Nucleus accumbens (tissue), 56 donors: ENCODE results near the gene AMPD1.

Experiments used
- DNase-seq, 56 donors: peaks; one replicate each; lab custom pipeline; 2025; lab: John Stamatoyannopoulos, UW

Gene AMPD1

GRCh38 chr1:114651893-114652292, 43.5 kb downstream of the AMPD1 start:
- no peak for DNase-seq

- DNase-seq: no peak
These were observed 46.8 kb downstream of the AMPD1 start for GRCh38 chr1:114648503-114648902.

GRCh38 chr1:114641377-114641776, 54.0 kb downstream of the AMPD1 start:
- no peak for DNase-seq

- DNase-seq: no peak
These were observed 56.4 kb downstream of the AMPD1 start for GRCh38 chr1:114638910-114639309.

GRCh38 chr1:114632427-114632826, 62.9 kb downstream of the AMPD1 start:
- DNase-seq: no peak

- DNase-seq: no peak
These were observed 68.2 kb downstream of the AMPD1 start for GRCh38 chr1:114627107-114627506.

GRCh38 chr1:114623364-114623763, 72.0 kb downstream of the AMPD1 start:
- no peak for DNase-seq
